H9 (cell line): ENCODE results near the gene TAS2R8. TPM values are rescaled to one million over a fixed set of nuclear protein-coding genes. Genes with fewer than 3 reads are reported as not detected.

Source experiments
- DNase-seq: peaks from one replicate; pipeline ENCODE4 v3.0.0-alpha.2; 2017
- H2AFZ ChIP-seq: one replicate; pipeline ENCODE4 v1.6.1; 2013; ENCODE audit warnings: mild to moderate bottlenecking, low read length, control low read depth, moderate library complexity
- H2AK5ac ChIP-seq: 2 replicates; pipeline ENCODE4 v1.6.1; 2013; ENCODE audit warnings: low read length, control low read depth, mixed read lengths; ENCODE audit not compliant: insufficient read length
- H2BK120ac ChIP-seq: one replicate; pipeline ENCODE4 v1.6.1; 2013; ENCODE audit warnings: low read depth, mild to moderate bottlenecking, low read length, control low read depth, inconsistent platforms; ENCODE audit not compliant: poor library complexity, severe bottlenecking
- H2BK12ac ChIP-seq: 2 replicates; pipeline ENCODE4 v1.6.1; 2013; ENCODE audit warnings: low read length, control low read depth, mixed read lengths, low read depth; ENCODE audit not compliant: insufficient read length
- H2BK15ac ChIP-seq: 2 replicates; pipeline ENCODE4 v1.6.1; 2013; ENCODE audit warnings: low read depth, low read length, control low read depth
- H2BK20ac ChIP-seq: one replicate; pipeline ENCODE4 v1.6.1; 2013; ENCODE audit warnings: low read depth, mild to moderate bottlenecking, low read length, control low read depth, inconsistent platforms; ENCODE audit not compliant: poor library complexity, severe bottlenecking
- H2BK5ac ChIP-seq: 2 replicates; pipeline ENCODE4 v1.6.1; 2013; ENCODE audit warnings: low read length, control low read depth, mixed read lengths; ENCODE audit not compliant: insufficient read length
- H3K14ac ChIP-seq: 2 replicates; pipeline ENCODE4 v1.6.1; 2013; ENCODE audit warnings: low read length, control low read depth; ENCODE audit not compliant: insufficient read depth
- H3K18ac ChIP-seq: 2 replicates; pipeline ENCODE4 v1.6.1; 2013; ENCODE audit warnings: low read depth, mild to moderate bottlenecking, mixed read lengths, low read length, control low read depth; ENCODE audit not compliant: insufficient read length
- H3K23ac ChIP-seq: 2 replicates; pipeline ENCODE4 v1.6.1; 2013; ENCODE audit warnings: low read length, control low read depth, mixed read lengths, low read depth; ENCODE audit not compliant: insufficient read length
- H3K23me2 ChIP-seq: 2 replicates; pipeline ENCODE4 v1.6.1; 2013; ENCODE audit warnings: low read depth, mild to moderate bottlenecking, mixed read lengths, low read length, control low read depth; ENCODE audit not compliant: insufficient read length, poor library complexity, severe bottlenecking
- H3K27ac ChIP-seq: 2 replicates; pipeline ENCODE4 v1.5.1; 2013; ENCODE audit warnings: low read length, control low read depth, mixed read lengths, low read depth; ENCODE audit not compliant: insufficient read length
- H3K27me3 ChIP-seq: 2 replicates; pipeline ENCODE4 v1.6.1; 2013; ENCODE audit warnings: low read length, control low read depth, inconsistent platforms; ENCODE audit not compliant: insufficient read depth
- H3K4ac ChIP-seq: 2 replicates; pipeline ENCODE4 v1.6.1; 2013; ENCODE audit warnings: low read depth, mild to moderate bottlenecking, control low read depth, inconsistent platforms, low read length, moderate library complexity
- H3K4me1 ChIP-seq: 2 replicates; pipeline ENCODE4 v1.6.1; 2013; ENCODE audit warnings: low read length, control low read depth, inconsistent platforms; ENCODE audit not compliant: insufficient read depth
- H3K4me2 ChIP-seq: 2 replicates; pipeline ENCODE4 v1.6.1; 2013; ENCODE audit warnings: low read length, control low read depth, mixed read lengths; ENCODE audit not compliant: insufficient read length, insufficient read depth
- H3K56ac ChIP-seq: 2 replicates; pipeline ENCODE4 v1.6.1; 2013; ENCODE audit warnings: low read depth, mild to moderate bottlenecking, mixed read lengths, low read length, control low read depth; ENCODE audit not compliant: insufficient read length
- H3K79me1 ChIP-seq: 2 replicates; pipeline ENCODE4 v1.6.1; 2013; ENCODE audit warnings: low read depth, mild to moderate bottlenecking, moderate library complexity, low read length, control low read depth, inconsistent platforms; ENCODE audit not compliant: insufficient read depth, poor library complexity, severe bottlenecking
- H3K79me2 ChIP-seq: 2 replicates; pipeline ENCODE4 v1.6.1; 2013; ENCODE audit warnings: low read length, control low read depth, inconsistent platforms; ENCODE audit not compliant: insufficient read depth
- H3K9ac ChIP-seq: 2 replicates; pipeline ENCODE4 v1.6.1; 2013; ENCODE audit warnings: low read length, control low read depth, mixed read lengths; ENCODE audit not compliant: insufficient read length; ENCODE audit errors: extremely low read depth
- H3K9me3 ChIP-seq: one replicate; pipeline ENCODE4 v1.6.1; 2013; ENCODE audit warnings: low read depth, low read length, inconsistent platforms; ENCODE audit not compliant: control insufficient read depth
- H3T11ph ChIP-seq: one replicate; pipeline ENCODE4 v1.6.1; 2013; ENCODE audit warnings: mild to moderate bottlenecking, low read length, control low read depth, inconsistent platforms
- H4K20me1 ChIP-seq: one replicate; pipeline ENCODE4 v1.6.1; 2013; ENCODE audit not compliant: control insufficient read depth, insufficient read length, insufficient read depth
- H4K5ac ChIP-seq: 2 replicates; pipeline ENCODE4 v1.6.1; 2013; ENCODE audit warnings: low read depth, mild to moderate bottlenecking, mixed read lengths, low read length, control low read depth; ENCODE audit not compliant: insufficient read length
- H4K8ac ChIP-seq: replicated peaks from 2 replicates; pipeline ENCODE4 v1.6.1; 2013; ENCODE audit warnings: low read length, control low read depth, mixed read lengths, low read depth; ENCODE audit not compliant: insufficient read length
- H4K91ac ChIP-seq: 2 replicates; pipeline ENCODE4 v1.6.1; 2013; ENCODE audit warnings: low read depth, mild to moderate bottlenecking, moderate library complexity, mixed read lengths, low read length, control low read depth; ENCODE audit not compliant: insufficient read length
- H3K27ac Mint-ChIP-seq, 3 experiments: 2 replicates in 2 of 3; 3 replicates in 1 of 3; pipeline ENCODE4 v1.8.0; 2020 to 2021; ENCODE audit warnings: mixed read lengths in 3 of 3, mild to moderate bottlenecking in 1 of 3, moderate library complexity in 1 of 3
- H3K27me3 Mint-ChIP-seq: 2 replicates; pipeline ENCODE4 v1.8.0; 2021; ENCODE audit warnings: low read depth, mild to moderate bottlenecking, moderate library complexity, mixed read lengths
- H3K36me3 Mint-ChIP-seq, 3 experiments: 2 replicates in 2 of 3; 3 replicates in 1 of 3; pipeline ENCODE4 v1.8.0; 2020 to 2021; ENCODE audit warnings: low read depth in 3 of 3, mixed read lengths in 3 of 3; ENCODE audit not compliant: insufficient read depth in 1 of 3
- H3K4me1 Mint-ChIP-seq, 2 experiments: 2 replicates each; pipeline ENCODE4 v1.8.0; 2020; ENCODE audit warnings: mixed read lengths in 2 of 2
- H3K4me3 Mint-ChIP-seq, 2 experiments: 2 replicates in 1 of 2; 3 replicates in 1 of 2; pipeline ENCODE4 v1.8.0; 2020 to 2021; ENCODE audit warnings: mild to moderate bottlenecking in 2 of 2, mixed read lengths in 2 of 2, moderate library complexity in 1 of 2
- H3K9me3 Mint-ChIP-seq, 2 experiments: 2 replicates in 1 of 2; 3 replicates in 1 of 2; pipeline ENCODE4 v1.8.0; 2020; ENCODE audit warnings: mild to moderate bottlenecking in 2 of 2, mixed read lengths in 2 of 2, moderate library complexity in 1 of 2
- WGBS: extraction: QIAGEN DNeasy Blood & Tissue Kit; methylation state at CpG from one replicate; pipeline ENCODE4 v1.1.7; 2013; ENCODE audit warnings: missing lambda C conversion rate, low lambda C conversion rate, mixed read lengths; ENCODE audit not compliant: insufficient read length; ENCODE audit errors: extremely low coverage; 5-methylcytosine and 5-hydroxymethylcytosine counted together
- total RNA-seq: library from RNA; stranded (reverse); gene quantifications from 2 replicates; pipeline ENCODE4 v1.2.1, GENCODE V29; 2021
- TF ChIP-seq, protein P1 (sequence below): fragments of 200-600 bp; sonication (generic); conservative IDR thresholded peaks from 3 replicates; pipeline ENCODE4 v1.8.0; 2021; ENCODE audit warnings: antibody characterized with exemption, mild to moderate bottlenecking

Gene TAS2R8
- total RNA-seq, 1 experiment from 2014 or later: not detected

DNA sequence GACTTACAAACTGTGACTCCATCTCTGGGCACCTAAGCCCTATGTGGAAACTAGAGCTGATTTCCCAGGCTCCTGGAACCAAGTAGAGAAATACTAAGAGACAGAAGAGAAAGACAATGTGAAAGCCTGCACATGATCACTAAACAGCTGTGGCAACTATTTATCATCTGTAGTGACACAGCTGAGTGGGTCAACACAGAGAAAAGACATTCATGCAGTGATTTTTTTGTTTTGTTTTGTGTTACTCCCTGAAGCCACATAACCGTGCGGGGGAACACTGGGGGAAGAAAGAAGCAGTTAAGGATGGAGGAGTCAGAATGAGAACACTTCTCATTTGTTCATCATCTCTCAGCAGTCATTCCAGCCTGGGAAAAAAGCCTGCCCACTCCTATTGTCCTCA is 40.7 kb upstream of the TAS2R8 start:
- H3K27ac Mint-ChIP-seq: no peak overlapping the region
- peaks cover 7 to 14% (median 8%) of the 10 kb centered on the region in 3 experiments for H3K36me3 Mint-ChIP-seq
- H3K56ac ChIP-seq: no peak overlapping the region
- H3K9me3 ChIP-seq: no peaks in the 10 kb centered on the region
- H4K8ac ChIP-seq: no peak overlapping the region
- H3K79me2 ChIP-seq: no peaks in the 10 kb centered on the region
- DNase-seq: no peak
- no peak overlapping the region for H3K18ac ChIP-seq
- no peak overlapping the region for H3K4me2 ChIP-seq
- no peak overlapping the region for H2BK15ac ChIP-seq
- H3K79me1 ChIP-seq: no peaks in the 10 kb centered on the region
- WGBS: no CpG with 5 or more reads among the region's 2 CpGs
- H2BK20ac ChIP-seq: no peak overlapping the region
- H3K27ac ChIP-seq: no peak overlapping the region
- H3K27me3 ChIP-seq: no peaks in the 10 kb centered on the region
- no peak overlapping the region for H3K14ac ChIP-seq
- no peak overlapping the region for H3K9ac ChIP-seq
- no peak overlapping the region for H2AK5ac ChIP-seq
- H2BK5ac ChIP-seq: no peak overlapping the region
- no peaks in the 10 kb centered on the region; the same call in 1 of the 2 replicates for H3K4me1 ChIP-seq
- H3K4ac ChIP-seq: no peak overlapping the region
- H3K23ac ChIP-seq: no peak overlapping the region
- no peak overlapping the region for H4K91ac ChIP-seq
- H2BK12ac ChIP-seq: no peak overlapping the region
- H2AFZ ChIP-seq: no peak overlapping the region
- no peaks in the 10 kb centered on the region for H3K23me2 ChIP-seq
- H3T11ph ChIP-seq: no peak overlapping the region
- no peaks in the 10 kb centered on the region for H4K20me1 ChIP-seq
- H3K4me3 Mint-ChIP-seq: no peak overlapping the region
- no peak overlapping the region for H4K5ac ChIP-seq
- H2BK120ac ChIP-seq: no peak overlapping the region
- TF ChIP-seq, protein P1, sequence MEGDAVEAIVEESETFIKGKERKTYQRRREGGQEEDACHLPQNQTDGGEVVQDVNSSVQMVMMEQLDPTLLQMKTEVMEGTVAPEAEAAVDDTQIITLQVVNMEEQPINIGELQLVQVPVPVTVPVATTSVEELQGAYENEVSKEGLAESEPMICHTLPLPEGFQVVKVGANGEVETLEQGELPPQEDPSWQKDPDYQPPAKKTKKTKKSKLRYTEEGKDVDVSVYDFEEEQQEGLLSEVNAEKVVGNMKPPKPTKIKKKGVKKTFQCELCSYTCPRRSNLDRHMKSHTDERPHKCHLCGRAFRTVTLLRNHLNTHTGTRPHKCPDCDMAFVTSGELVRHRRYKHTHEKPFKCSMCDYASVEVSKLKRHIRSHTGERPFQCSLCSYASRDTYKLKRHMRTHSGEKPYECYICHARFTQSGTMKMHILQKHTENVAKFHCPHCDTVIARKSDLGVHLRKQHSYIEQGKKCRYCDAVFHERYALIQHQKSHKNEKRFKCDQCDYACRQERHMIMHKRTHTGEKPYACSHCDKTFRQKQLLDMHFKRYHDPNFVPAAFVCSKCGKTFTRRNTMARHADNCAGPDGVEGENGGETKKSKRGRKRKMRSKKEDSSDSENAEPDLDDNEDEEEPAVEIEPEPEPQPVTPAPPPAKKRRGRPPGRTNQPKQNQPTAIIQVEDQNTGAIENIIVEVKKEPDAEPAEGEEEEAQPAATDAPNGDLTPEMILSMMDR: no peak
- H3K9me3 Mint-ChIP-seq: no peaks in the 10 kb centered on the region
- H3K4me1 Mint-ChIP-seq: peaks cover 8 to 9% of the 10 kb centered on the region in 2 experiments
- no peaks in the 10 kb centered on the region for H3K27me3 Mint-ChIP-seq
